A549 (cell line): ENCODE data around the gene PRKG1. TPM values are rescaled to one million over a fixed set of nuclear protein-coding genes. Genes with fewer than 3 reads are reported as not detected.
"Not testable (repeated sequence)": the region's sequence is repeated elsewhere in the genome, so short reads cannot be mapped to it uniquely, and the experiment has no call there.

ENCODE experiments used
- ATAC-seq, 2 experiments: fragments of 200-7000 bp in 1 of 2; fragments of >200 bp in 1 of 2; cut with Nextera tagmentation in 1 of 2; cut with Tn5 transposase in 1 of 2; 3 replicates each; pipeline versions ENCODE4 v1.8.0 to v1.9.1; 2018 to 2020; ENCODE audit warnings: mild to moderate bottlenecking in 1 of 2, moderate library complexity in 1 of 2
- CTCF ChIA-PET: fragments of 300-600 bp; sonication (Branson Sonifier 250); formaldehyde crosslinking; extraction: SDS; loops from one replicate; lab custom pipeline; 2021; ENCODE audit warnings: antibody characterized with exemption, inconsistent platforms; lab: Yijun Ruan, JAX
- POLR2A ChIA-PET: fragments of 350-600 bp; formaldehyde crosslinking; extraction: SDS; loops from one replicate; lab custom pipeline; 2021; ENCODE audit warnings: antibody characterized with exemption, inconsistent platforms; lab: Yijun Ruan, JAX
- DNase-seq, 2 experiments: peaks; one replicate each; pipeline versions ENCODE4 v3.0.0 to v3.0.0-alpha.2; 2011 to 2016; ENCODE audit warnings: low read depth in 1 of 2, low spot score in 1 of 2
- FAIRE-seq: peaks from 2 replicates; lab custom pipeline; 2011; peaks lifted over from hg19 to GRCh38; lab: Jason Lieb, UNC
- H3K27ac ChIP-seq, 2 experiments: fragments of >200 bp; sonication (Bioruptor Twin); formaldehyde crosslinking; 3 replicates each; pipeline ENCODE4 v1.5.1; 2016 to 2017
- H3K4me1 ChIP-seq: fragments of >200 bp; sonication (Bioruptor Twin); formaldehyde crosslinking; 3 replicates; pipeline ENCODE4 v1.6.1; 2016
- H3K4me2 ChIP-seq: fragments of >200 bp; sonication (Bioruptor Twin); formaldehyde crosslinking; 3 replicates; pipeline ENCODE4 v1.6.1; 2016
- H3K4me3 ChIP-seq: fragments of >200 bp; sonication (Bioruptor Twin); formaldehyde crosslinking; 3 replicates; pipeline ENCODE4 v1.5.1; 2016
- H3K9me3 ChIP-seq: fragments of >200 bp; sonication (Bioruptor Twin); formaldehyde crosslinking; 3 replicates; pipeline ENCODE4 v1.6.1; 2016
- BCL3 ChIP-seq: fragments of >200 bp; sonication (Bioruptor Twin); formaldehyde crosslinking; IDR thresholded peaks from 3 replicates; pipeline ENCODE4 v1.6.1; 2016
- CBX2 ChIP-seq: fragments of 200-600 bp; sonication (generic); IDR thresholded peaks from 2 replicates; pipeline ENCODE4 v1.6.1; 2016; ENCODE audit warnings: low read depth, mild to moderate bottlenecking, borderline replicate concordance
- CEBPB ChIP-seq, 2 experiments: fragments of >200 bp in 1 of 2; sonication (Bioruptor Twin) in 1 of 2; formaldehyde crosslinking in 1 of 2; IDR thresholded peaks; 2 replicates each; pipeline ENCODE4 v1.6.1; 2012 to 2016
- CTCF ChIP-seq: fragments of >200 bp; sonication (Bioruptor Twin); formaldehyde crosslinking; IDR thresholded peaks from 3 replicates; pipeline ENCODE4 v1.5.1; 2016
- ESRRA ChIP-seq: fragments of 150-350 bp; IDR thresholded peaks from 2 replicates; pipeline ENCODE4 v1.6.1; 2014; ENCODE audit warnings: mild to moderate bottlenecking, low read length, borderline replicate concordance
- HDAC2 ChIP-seq: fragments of 200-600 bp; sonication (generic); IDR thresholded peaks from 2 replicates; pipeline ENCODE4 v1.6.1; 2016
- HES2 ChIP-seq: fragments of >200 bp; sonication (Bioruptor Twin); formaldehyde crosslinking; IDR thresholded peaks from 2 replicates; pipeline ENCODE4 v1.6.1; 2016
- HEYL ChIP-seq: fragments of 250-450 bp; sonication (Bioruptor Pico); IDR thresholded peaks from 2 replicates; pipeline ENCODE4 v1.8.0; 2021; ENCODE audit warnings: mild to moderate bottlenecking, moderate library complexity
- HOXB5 ChIP-seq: fragments of 250-450 bp; sonication (Bioruptor Pico); IDR thresholded peaks from 2 replicates; pipeline ENCODE4 v1.5.0; 2020; ENCODE audit warnings: mild to moderate bottlenecking, moderate library complexity
- KDM5A ChIP-seq: fragments of 200-600 bp; sonication (generic); IDR thresholded peaks from 2 replicates; pipeline ENCODE4 v1.6.1; 2016; ENCODE audit warnings: antibody characterized with exemption, mild to moderate bottlenecking
- MAFK ChIP-seq: fragments of 450-650 bp; IDR thresholded peaks from 2 replicates; pipeline ENCODE4 v1.6.1; 2014; ENCODE audit not compliant: partially characterized antibody
- MAZ ChIP-seq: fragments of 150-350 bp; IDR thresholded peaks from 2 replicates; pipeline ENCODE4 v1.6.1; 2014; ENCODE audit warnings: antibody characterized with exemption, low read depth, low read length, borderline replicate concordance
- NFE2L2 ChIP-seq: fragments of 150-350 bp; conservative IDR thresholded peaks from 2 replicates; pipeline ENCODE4 v1.6.1; 2014; ENCODE audit warnings: low read length
- POLR2A ChIP-seq: IDR thresholded peaks from 2 replicates; pipeline ENCODE4 v1.6.1; 2012; ENCODE audit warnings: mild to moderate bottlenecking, low read length
- POLR2AphosphoS2 ChIP-seq: conservative IDR thresholded peaks from 2 replicates; pipeline ENCODE4 v1.6.1; 2012; ENCODE audit warnings: low read length, improper control_type of control experiment, inconsistent platforms
- RAD21 ChIP-seq, 2 experiments: fragments of >200 bp in 1 of 2; sonication (Bioruptor Twin) in 1 of 2; formaldehyde crosslinking in 1 of 2; IDR thresholded peaks in 1 of 2; conservative IDR thresholded peaks in 1 of 2; 2 replicates in 1 of 2; 3 replicates in 1 of 2; pipeline ENCODE4 v1.6.1; 2012 to 2018; ENCODE audit warnings: inconsistent platforms in 1 of 2
- RCOR1 ChIP-seq: fragments of 150-350 bp; IDR thresholded peaks from 2 replicates; pipeline ENCODE4 v1.6.1; 2014; ENCODE audit warnings: antibody characterized with exemption, low read length, low read depth
- SMC3 ChIP-seq: fragments of >200 bp; sonication (Bioruptor Twin); formaldehyde crosslinking; IDR thresholded peaks from 3 replicates; pipeline ENCODE4 v1.6.1; 2018; ENCODE audit warnings: inconsistent platforms
- TP53 ChIP-seq: fragments of 250-450 bp; sonication (Bioruptor Pico); IDR thresholded peaks from 2 replicates; pipeline ENCODE4 v1.5.0; 2021; ENCODE audit warnings: mild to moderate bottlenecking, moderate library complexity
- ZC3H11A ChIP-seq: fragments of 450-650 bp; IDR thresholded peaks from 2 replicates; pipeline ENCODE4 v1.6.1; 2014; ENCODE audit warnings: antibody characterized with exemption, mild to moderate bottlenecking
- ZSCAN20 ChIP-seq: fragments of 250-450 bp; sonication (Bioruptor Pico); IDR thresholded peaks from 2 replicates; pipeline ENCODE4 v1.8.0; 2022; ENCODE audit warnings: mild to moderate bottlenecking, moderate library complexity
- WGBS: methylation state at CpG from one replicate; pipeline ENCODE4 v1.1.6; 2017; ENCODE audit errors: missing lambda C conversion rate; 5-methylcytosine and 5-hydroxymethylcytosine counted together
- polyA plus RNA-seq, 4 experiments: library from polyadenylated mRNA; depleted of rRNA in 3 of 4; stranded (reverse); fragments of >200 nt; fragmentation: RNase III in 1 of 4; extraction: RNeasy Plus Mini Kit Qiagen cat#74134 plus additional on column Dnase treatment in 1 of 4; gene quantifications; 2 replicates in 3 of 4; 3 replicates in 1 of 4; pipeline ENCODE4 v1.2.3, GENCODE V29; 2011 to 2017

Gene PRKG1
- polyA plus RNA-seq, 2 of the 4 experiments (the other 2 are of a cell fraction), result not detected

- H3K4me2 ChIP-seq, result no peak overlapping the region
- ChIA-PET POLR2A (no interaction called here), CTCF (no interaction called here)
- 49% methylated on average over 2 of the region's 2 CpGs for WGBS
- ATAC-seq, result no peak
- H3K9me3 ChIP-seq, result no peaks in the 10 kb centered on the region
- FAIRE-seq, result no peak
- H3K4me3 ChIP-seq, result no peak overlapping the region
- H3K4me1 ChIP-seq, result no peaks in the 10 kb centered on the region
- no peak for DNase-seq
- TF ChIP-seq HOXB5 (no peak), HES2 (no peak), MAZ (no peak), RAD21 (conservative IDR thresholded peaks at IDR 0.05 in 1 of 2, IDR thresholded peaks at IDR 0.05 in 1 of 2) (no peak), HEYL (CRISPR knock-in tag) (no peak), POLR2A (no peak), ZC3H11A (no peak), BCL3 (no peak), KDM5A (no peak), NFE2L2 (no peak), CTCF (no peak), POLR2AphosphoS2 (no peak), MAFK (no peak), CBX2 (no peak), TP53 (no peak), RCOR1 (no peak), ZSCAN20 (CRISPR knock-in tag) (no peak), ESRRA (no peak)
- no peak overlapping the region for H3K27ac ChIP-seq
Observed at GRCh38 chr10:51260376-51260775, 186.1 kb downstream of the PRKG1 start.

- H3K27ac ChIP-seq, result no peak overlapping the region
- FAIRE-seq (no peak), DNase-seq (no peak), ATAC-seq (no peak)
- ChIA-PET POLR2A (no interaction called here), CTCF (no interaction called here)
- 36% methylated on average over 3 of the region's 3 CpGs for WGBS
- no peak overlapping the region for H3K4me3 ChIP-seq
- TF ChIP-seq SMC3, result no peak
- TF ChIP-seq CEBPB (IDR thresholded peaks at IDR 0.05), result no peak
- TF ChIP-seq TP53, result no peak
- TF ChIP-seq KDM5A, result no peak
- TF ChIP-seq CTCF, result no peak
- no peak for TF ChIP-seq MAZ
- TF ChIP-seq RCOR1, result no peak
- no peak for TF ChIP-seq HDAC2
- TF ChIP-seq RAD21 (conservative IDR thresholded peaks at IDR 0.05 in 1 of 2, IDR thresholded peaks at IDR 0.05 in 1 of 2), result no peak
- TF ChIP-seq POLR2AphosphoS2, result no peak
- no peaks in the 10 kb centered on the region for H3K9me3 ChIP-seq
- no peak overlapping the region for H3K4me2 ChIP-seq
- no peaks in the 10 kb centered on the region for H3K4me1 ChIP-seq
Observed at GRCh38 chr10:51266496-51266895, 192.2 kb downstream of the PRKG1 start.

- FAIRE-seq, POLR2A ChIA-PET, DNase-seq, H3K4me1 ChIP-seq, H3K4me2 ChIP-seq, H3K4me3 ChIP-seq, ATAC-seq, H3K9me3 ChIP-seq, CTCF ChIA-PET, H3K27ac ChIP-seq: not testable (repeated sequence)
- WGBS, result 27% methylated on average over 8 of the region's 8 CpGs
Observed at GRCh38 chr10:51267980-51268570, 193.8 kb downstream of the PRKG1 start.
